HG03139 (cell line): Measurements from ENCODE around the gene FAM177B.

ENCODE experiments used
- ATAC-seq: cut with Tn5 transposase; IDR thresholded peaks from one replicate; pipeline ENCODE4 v1.9.1; 2021; ENCODE audit not compliant: unreplicated experiment

Gene FAM177B

DNA sequence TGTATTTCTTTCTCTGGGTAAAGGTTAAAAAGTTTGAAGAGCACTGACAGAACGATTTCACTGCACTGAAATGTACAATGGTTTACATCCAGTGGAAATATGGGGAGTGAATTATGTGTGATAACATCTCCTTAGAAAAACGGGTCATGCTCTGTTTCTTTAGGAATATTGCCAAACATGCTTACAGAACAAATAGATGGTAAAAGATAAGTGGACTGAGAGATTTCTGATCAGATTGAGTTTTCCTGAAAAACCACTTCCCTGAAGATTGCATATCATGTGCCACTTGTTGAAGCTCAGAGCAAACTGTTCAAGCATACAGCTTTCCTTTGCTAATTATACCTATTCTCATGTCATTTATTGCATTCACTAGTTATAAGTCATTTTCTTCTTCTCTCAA, 47.9 kb downstream of the FAM177B start:
- no peak for ATAC-seq

DNA sequence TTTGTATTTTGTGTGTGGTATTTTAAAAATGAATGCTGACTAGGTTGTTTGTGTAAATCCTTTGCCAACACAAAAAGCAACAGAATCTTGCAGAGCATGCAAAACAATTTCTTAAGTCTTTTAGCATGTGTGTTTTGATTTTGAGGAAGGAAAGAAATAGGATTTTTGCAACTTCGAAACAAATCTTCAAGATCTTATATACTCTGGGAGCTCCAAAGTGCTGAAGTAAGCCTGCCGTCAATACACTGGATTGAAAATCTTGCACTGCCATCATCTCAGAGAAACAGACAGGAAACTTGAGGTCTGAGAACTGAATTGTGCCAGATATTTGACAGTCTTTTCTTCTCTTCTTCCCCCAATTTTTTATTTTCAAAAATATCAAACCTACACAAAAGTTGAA, 48.5 kb downstream of the FAM177B start:
- no peak for ATAC-seq

DNA sequence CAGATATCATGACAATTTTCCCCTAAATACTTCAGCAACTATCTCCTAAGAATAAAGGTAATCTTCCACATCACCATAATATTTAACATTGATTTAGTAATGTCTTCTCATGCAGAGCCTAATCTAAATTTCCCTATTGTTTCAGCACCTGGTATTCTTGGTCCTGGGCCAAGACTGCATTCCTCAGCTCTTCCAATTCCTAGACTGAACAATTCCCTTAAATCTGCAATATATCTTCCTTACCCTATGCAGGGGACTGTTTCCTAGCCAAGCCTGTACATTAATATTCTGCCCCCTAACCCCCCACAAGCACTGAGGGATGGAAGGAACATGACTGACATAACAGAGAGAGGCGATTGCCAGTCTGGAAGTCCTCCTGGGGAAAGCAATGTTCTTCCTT, 49.1 kb downstream of the FAM177B start:
- no peak for ATAC-seq

DNA sequence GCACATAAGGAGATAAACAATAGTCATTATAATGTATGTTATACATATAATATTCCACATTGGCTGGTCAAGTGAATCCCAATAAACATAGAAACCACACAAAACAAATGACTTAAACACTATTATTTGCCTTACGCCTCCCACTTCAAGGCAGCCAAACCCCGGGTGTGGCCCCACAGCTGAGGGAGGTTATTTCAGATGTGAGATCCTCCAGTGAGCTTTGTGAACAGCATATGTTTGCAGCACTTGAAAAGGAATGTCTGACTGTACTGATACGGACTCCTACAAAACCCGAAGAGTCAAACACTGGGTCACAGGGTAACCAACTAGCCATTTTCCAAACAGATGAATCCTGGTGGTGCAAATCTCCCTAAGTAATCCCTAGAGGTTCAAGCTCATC, 50.7 kb downstream of the FAM177B start:
- no peak for ATAC-seq

DNA sequence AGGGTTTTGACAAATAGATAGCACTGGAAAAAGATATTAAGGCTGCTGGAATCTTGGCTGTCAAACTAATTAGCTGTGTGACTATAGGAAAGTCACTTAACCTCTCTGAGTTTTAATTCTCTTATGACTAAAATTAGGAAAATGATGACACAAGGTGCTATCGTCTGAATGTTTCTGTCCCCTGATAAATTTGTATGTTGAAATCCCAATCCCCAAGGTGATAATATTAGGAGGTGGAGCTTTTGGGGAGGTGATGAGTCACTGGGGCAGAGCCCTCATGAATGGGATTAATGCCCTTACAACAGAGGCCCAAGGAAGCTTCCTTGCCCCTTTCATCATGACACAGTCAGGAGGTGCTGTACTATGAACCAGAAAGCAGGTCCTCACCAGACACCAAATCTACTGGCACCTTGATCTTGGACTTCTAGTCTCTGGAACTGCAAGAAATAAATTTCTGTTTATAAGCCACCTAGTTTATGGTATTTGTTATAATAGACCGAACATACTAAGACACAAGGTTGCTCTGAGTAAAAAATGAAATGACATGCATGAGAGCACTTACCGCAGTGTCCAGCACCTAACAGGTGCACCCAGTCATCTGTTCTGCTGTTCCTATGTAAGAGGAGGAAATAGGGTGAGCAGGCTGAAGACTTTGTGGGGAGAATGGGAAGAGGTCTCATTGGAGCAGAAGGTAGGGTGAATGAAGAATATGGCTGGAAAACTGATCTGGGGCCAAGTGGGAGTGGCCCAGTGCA, 51.6 kb downstream of the FAM177B start:
- ATAC-seq: no peak

DNA sequence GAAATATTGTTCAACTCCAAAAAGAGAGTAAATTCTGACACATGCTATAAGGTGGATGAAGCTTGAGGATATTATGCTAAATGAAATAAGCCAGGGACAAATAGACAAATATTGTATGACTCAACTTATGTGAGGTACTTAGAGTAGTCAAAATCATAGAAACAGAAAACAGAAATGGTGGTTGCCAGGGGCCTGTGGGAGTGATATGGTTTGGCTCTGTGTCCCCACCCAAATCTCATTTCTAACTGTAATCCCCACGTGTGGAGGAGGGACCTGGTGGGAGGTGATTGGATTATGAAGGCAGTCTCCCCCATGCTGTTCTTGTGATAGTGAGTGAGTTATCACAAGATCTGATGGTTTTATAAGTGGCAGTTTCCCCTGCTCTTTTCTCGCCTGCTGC, 53.1 kb downstream of the FAM177B start:
- ATAC-seq: no peak

DNA sequence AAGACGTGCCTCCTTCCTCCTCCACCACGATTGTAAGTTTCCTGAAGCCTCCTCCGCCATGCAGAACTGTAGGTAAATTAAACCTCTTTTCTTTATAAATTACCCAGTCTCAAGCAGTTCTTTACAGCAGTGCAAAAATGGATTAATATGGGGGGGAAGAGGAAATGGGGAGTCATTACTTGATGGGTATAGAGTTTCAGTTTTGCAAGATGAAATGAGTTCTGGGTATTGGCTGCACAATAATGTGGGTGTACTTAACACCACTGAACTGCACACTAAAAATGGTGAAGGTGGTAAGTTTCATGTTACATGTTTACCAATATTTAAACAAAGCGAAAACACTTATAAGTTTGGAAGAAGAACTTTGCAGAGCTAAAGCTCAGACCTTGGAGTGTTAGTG, 53.5 kb downstream of the FAM177B start:
- no peak for ATAC-seq

DNA sequence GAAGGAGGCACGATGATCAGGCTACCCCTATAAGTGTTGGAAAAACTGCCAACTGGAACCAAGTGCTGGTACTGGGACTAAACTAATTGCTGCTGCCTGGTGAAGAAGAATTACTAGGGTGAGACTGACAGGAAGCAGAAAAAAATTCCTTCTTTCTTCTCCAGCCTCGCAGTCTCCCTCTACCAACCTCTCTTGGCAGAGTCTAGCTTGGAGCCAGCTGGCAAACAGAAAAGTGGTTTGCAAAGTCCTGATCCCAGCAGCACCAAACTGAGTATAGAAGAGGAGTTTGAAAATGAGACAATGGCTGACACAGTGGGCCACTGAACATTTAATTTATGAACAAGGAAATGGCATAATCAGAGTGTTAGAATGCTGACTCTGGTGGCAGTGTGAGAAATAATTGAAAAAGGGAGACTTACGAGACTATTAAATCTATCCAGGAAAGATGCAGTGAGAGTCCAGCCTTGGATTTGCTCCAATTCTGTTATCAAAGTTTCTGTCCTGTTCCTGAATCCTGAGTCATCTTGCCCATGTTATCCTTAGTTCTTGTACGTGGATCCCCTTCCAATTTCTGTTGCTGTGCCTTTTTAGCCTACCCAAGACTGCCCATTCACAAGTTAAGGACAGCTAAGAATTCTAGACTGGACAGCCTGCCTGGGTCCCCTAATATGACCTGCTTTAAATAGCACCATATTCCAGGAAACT, 54.2 kb downstream of the FAM177B start:
- ATAC-seq: no peak

DNA sequence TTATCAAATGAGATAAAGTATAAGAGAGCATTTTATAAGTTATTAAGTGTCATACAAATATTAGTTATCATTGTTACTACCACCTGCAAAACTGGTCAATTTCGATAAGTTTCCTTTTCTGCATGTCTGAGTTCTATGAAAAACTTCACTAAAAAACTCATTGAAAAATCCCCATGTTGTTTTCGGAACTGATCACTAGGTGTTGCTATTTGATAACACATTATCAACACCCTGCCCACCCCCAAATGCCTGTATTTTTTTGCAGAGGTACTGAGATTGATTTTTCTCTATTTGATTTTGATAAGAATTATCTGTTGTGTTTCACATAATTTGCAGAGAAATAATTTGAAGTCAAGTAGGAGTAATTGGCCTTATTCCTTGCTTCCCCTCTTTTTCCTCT, 55.7 kb downstream of the FAM177B start:
- no peak for ATAC-seq

DNA sequence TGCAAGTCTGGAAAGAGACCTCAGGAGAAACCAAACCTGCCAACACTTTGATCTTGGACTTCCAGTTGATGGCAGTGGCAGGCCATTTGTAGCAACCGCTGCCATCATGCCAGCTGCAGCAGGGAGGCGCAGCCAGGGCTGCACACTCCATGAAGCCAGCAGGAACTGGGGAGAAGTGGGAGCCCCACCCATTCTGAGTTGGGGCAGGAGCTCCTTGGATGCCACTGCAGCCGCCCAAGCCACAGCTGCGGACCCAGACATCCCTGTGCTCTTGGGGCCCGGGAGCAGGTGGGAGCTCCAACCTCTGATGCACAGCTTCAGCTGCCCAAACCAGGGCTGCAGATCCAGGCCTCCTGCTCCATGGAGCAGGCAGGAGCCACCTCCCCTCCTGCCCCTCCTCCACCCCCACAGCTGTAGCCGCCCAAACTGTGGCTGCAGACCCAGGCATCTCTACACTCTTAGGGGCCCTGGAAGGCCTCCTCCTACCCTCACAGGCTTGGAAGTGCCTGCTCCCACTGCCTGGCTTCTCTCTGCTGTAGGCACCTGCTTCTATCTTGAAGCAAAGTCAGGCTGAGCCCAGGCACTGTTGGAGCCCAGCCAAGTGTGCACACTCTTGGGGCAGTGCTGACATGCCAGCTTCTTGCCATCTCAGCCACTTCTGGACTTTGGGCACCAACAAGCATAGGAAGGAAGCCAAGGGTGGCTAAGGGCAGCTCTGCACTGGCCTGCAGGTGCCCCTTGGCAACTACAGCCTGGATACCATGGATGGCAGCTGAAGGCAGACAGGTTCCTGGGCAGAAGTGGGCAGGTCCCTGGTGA, 57.9 kb downstream of the FAM177B start:
- no peak for ATAC-seq

DNA sequence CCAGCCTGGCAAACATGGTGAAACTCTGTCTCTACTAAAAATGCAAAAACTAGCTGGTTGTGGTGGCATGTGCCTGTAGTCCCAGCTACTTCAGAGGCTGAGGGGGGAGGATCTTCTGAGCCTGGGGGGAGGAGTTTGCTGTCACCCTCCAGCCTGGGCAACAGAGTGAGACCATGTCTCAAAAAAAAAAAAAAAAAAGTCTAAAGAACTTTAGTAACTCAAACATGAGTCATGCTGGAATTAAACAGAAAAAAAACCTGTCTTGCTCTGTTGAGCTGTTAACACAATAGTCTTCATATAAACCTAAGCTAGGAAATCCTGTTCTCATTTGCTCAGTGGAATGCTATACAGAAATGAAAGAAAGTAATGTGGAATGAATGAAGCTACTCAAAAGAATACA, 61.1 kb downstream of the FAM177B start:
- no peak for ATAC-seq

DNA sequence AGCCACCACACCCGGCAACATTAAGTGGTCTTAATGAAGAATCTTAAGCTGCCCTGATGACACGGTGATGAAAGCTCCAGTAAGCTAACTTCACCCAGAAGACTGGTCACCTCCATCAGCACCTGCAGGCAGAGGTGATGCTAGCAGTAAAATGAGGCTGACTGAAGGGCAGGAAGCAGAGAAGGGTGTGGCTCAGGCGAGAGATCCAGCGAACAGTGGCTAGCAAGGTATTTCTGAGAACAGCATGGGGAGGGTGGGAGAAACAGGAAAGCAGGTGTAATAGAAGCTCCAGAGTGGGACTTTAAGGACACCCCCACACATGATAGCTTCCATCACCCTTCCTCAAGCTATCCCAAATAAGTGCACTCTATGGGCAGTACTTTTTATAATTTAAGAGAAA, 62.0 kb downstream of the FAM177B start:
- ATAC-seq: no peak
